ENCODE measurements around the gene CCDC124.

CCDC124 gene

DNA sequence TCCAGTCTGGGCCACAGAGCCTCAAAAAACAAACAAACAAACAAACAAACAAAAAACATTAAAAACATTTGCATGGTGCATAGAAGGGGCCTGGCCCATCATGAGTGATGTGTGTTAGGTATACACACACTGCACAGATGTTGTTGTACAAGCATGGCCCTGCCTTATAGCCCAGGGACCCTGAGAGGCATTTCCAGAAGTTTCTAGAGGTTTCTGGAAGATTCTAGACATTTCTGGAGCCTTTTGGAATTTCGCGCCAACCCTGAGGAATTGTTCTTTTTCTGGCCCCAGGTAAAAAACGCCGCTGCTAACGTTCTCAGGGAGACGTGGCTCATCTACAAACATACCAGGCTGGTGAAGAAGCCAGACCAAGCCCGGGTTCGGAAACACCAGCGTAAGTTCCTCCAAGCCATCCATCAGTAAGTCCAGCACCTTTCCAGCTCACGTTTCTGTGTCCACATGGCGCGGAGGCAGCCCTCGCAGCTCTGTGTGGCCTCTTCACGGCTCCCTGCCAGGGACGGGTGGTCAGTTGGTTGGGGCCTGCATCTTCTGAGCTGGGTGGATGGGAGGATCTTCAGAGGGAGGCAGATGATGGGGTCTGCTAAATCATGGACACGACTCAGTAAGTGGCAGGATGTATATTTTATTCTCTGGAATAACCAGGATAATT lies 56.7 kb downstream of the CCDC124 start:
- DNase-seq = no peak

DNA sequence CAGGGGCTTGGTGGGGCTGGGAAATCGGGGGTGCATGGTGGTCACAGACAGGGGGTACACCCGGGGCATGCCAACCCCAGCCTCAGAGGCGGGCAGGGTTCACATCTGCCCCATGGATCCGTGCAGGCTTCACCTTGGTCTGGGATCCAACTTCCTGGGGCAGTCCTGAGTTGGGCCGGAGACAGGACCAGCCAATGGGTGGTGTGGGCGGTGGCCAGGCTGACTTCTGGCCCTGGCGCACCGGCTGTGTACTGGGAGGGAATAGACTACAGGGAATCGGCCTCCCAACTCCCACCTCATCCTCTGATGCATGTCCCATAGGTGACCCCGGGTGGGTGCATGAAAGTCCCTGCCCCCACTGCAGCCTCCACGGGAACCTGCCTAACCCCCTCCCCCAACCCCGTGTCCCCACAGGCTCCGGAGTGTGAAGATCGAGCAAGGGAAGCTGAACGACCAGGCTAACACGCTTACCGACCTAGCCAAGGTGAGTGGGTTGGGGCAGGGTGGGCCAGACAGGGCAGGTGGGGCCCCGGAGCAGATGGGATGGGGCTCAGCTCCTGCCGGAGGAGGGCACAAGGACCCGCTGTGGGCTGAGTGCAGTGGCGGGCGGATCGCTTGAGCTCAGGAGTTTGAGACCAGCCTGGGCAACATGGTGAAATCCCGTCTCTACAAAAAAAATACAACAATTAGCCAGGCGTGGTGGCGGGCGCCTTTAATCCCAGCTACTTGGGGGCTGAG lies 60.4 kb downstream of the CCDC124 start:
- DNase-seq = no peak
